Measurements from ENCODE around the gene IL1R2. TPM values are rescaled to one million over a fixed set of nuclear protein-coding genes. Genes with fewer than 3 reads are reported as not detected.

Gene IL1R2
- total and polyA plus RNA-seq, 9 of the 15 experiments (the other 6 are each of a cell fraction or from before 2014, with no cell fraction given): 0.13 TPM; not detected in 8

DNA sequence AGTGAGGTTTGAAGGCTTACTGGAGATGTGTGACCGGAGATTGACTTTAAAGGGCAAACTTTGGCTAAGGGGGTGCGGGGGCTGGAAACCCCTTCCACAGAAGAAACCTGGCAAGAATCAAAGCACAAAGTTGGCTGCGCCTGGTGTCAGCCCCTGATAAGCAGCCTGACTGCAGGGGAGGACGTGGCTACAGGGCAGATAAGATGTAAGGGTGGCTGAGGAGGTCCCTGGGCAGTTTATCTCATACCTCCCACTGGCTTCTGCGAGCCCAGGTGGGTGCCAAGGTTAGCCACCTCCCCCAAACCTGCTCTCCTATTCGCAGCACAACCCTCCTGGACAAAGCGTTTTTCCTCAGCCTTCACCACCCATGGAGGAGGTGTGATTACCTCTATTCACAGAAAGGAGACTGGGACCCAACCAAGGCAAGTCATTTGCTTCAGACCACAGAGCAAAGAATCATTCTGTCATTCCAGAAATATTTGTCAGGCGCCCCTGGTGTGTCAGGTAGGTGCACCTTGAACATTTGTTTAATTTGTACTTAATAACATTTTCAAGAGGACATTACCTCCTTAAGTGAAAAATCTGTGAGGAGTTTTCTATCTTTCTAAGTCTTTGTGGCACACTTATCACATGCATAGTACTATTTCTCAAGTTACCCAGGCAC is 77.7 kb downstream of the IL1R2 start (continued):
- TF ChIP-seq TCFL5 (CRISPR knock-in tag; conservative IDR thresholded peaks at IDR 0.05) (no peak; the same call in 1 of the 2 replicates), NUFIP1 (IDR thresholded peaks at IDR 0.05; ENCODE audit: partially characterized antibody) (peak; percentile 82), ILF3 (IDR thresholded peaks at IDR 0.05; ENCODE audit: borderline replicate concordance) (peak; percentile 84; the same call in 1 of the 2 replicates), NEUROD1 (IDR thresholded peaks at IDR 0.05; ENCODE audit: borderline replicate concordance, low read depth, low read length, partially characterized antibody) (peak; percentile 95), ZBTB1 (CRISPR knock-in tag; IDR thresholded peaks at IDR 0.05; ENCODE audit: borderline replicate concordance, low read depth) (peak; percentile 34; the same call in 1 of the 2 replicates)
- TF ChIP-seq, protein P1, sequence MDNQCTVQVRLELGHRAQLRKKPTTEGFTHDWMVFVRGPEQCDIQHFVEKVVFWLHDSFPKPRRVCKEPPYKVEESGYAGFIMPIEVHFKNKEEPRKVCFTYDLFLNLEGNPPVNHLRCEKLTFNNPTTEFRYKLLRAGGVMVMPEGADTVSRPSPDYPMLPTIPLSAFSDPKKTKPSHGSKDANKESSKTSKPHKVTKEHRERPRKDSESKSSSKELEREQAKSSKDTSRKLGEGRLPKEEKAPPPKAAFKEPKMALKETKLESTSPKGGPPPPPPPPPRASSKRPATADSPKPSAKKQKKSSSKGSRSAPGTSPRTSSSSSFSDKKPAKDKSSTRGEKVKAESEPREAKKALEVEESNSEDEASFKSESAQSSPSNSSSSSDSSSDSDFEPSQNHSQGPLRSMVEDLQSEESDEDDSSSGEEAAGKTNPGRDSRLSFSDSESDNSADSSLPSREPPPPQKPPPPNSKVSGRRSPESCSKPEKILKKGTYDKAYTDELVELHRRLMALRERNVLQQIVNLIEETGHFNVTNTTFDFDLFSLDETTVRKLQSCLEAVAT (IDR thresholded peaks at IDR 0.05): peak in 1 of 2 experiments; percentile 64; a peak in 1 of 4 replicates
- TF ChIP-seq, protein P2, sequence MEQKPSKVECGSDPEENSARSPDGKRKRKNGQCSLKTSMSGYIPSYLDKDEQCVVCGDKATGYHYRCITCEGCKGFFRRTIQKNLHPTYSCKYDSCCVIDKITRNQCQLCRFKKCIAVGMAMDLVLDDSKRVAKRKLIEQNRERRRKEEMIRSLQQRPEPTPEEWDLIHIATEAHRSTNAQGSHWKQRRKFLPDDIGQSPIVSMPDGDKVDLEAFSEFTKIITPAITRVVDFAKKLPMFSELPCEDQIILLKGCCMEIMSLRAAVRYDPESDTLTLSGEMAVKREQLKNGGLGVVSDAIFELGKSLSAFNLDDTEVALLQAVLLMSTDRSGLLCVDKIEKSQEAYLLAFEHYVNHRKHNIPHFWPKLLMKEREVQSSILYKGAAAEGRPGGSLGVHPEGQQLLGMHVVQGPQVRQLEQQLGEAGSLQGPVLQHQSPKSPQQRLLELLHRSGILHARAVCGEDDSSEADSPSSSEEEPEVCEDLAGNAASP (IDR thresholded peaks at IDR 0.05): no peak
- TF ChIP-seq, protein P3, sequence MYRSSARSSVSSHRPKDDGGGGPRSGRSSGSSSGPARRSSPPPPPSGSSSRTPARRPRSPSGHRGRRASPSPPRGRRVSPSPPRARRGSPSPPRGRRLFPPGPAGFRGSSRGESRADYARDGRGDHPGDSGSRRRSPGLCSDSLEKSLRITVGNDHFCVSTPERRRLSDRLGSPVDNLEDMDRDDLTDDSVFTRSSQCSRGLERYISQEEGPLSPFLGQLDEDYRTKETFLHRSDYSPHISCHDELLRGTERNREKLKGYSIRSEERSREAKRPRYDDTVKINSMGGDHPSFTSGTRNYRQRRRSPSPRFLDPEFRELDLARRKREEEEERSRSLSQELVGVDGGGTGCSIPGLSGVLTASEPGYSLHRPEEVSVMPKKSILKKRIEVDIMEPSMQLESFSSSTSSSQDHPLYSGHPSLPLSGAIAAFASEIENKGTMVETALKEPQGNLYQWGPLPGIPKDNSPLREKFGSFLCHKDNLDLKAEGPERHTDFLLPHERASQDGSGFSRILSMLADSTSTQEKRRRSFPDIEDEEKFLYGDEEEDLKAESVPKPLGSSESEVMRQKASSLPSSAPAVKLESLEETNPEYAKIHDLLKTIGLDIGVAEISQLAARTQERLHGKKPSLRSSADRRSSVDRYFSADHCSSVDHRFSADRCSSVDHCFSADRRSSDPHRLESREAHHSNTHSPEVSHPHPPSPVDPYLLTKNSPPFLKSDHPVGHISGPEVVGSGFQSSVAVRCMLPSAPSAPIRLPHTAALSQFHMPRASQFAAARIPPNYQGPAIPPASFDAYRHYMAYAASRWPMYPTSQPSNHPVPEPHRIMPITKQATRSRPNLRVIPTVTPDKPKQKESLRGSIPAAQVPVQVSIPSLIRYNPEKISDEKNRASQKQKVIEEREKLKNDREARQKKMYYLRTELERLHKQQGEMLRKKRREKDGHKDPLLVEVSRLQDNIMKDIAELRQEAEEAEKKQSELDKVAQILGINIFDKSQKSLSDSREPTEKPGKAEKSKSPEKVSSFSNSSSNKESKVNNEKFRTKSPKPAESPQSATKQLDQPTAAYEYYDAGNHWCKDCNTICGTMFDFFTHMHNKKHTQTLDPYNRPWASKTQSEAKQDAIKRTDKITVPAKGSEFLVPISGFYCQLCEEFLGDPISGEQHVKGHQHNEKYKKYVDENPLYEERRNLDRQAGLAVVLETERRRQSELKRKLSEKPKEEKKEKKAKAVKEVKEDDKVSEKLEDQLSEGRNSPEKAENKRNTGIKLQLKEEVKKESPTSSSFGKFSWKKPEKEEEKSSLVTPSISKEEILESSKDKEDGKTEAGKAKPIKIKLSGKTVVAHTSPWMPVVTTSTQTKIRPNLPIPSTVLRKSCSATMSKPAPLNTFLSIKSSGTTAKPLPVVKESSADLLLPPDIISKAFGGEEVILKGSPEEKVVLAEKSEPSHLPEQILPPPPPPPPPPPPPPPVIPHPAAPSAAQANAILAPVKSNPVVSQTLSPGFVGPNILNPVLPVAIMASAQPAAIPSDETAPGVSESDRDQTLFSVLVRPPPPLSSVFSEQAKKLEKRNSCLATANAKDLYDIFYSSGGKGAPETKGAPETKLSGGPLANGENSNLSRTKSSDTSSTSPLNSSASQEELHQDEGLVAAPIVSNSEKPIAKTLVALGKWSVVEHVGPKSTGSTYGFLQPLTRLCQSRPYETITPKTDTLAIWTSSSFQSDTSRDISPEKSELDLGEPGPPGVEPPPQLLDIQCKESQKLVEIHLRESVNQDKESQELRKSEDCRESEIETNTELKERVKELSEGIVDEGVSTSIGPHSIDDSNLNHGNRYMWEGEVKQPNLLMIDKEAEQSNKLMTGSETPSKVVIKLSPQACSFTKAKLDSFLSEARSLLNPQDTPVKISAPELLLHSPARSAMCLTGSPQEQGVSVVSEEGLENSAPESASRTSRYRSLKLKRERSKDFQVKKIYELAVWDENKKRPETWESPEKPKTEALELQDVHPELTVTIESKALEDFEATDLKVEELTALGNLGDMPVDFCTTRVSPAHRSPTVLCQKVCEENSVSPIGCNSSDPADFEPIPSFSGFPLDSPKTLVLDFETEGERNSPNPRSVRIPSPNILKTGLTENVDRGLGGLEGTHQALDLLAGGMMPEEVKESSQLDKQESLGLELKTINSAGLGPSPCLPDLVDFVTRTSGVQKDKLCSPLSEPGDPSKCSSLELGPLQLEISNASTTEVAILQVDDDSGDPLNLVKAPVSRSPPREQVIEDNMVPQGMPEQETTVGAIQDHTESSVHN (IDR thresholded peaks at IDR 0.05; ENCODE audit: borderline replicate concordance in 1 of 2, low read depth in 1 of 2): no peak
- TF ChIP-seq, protein P4, sequence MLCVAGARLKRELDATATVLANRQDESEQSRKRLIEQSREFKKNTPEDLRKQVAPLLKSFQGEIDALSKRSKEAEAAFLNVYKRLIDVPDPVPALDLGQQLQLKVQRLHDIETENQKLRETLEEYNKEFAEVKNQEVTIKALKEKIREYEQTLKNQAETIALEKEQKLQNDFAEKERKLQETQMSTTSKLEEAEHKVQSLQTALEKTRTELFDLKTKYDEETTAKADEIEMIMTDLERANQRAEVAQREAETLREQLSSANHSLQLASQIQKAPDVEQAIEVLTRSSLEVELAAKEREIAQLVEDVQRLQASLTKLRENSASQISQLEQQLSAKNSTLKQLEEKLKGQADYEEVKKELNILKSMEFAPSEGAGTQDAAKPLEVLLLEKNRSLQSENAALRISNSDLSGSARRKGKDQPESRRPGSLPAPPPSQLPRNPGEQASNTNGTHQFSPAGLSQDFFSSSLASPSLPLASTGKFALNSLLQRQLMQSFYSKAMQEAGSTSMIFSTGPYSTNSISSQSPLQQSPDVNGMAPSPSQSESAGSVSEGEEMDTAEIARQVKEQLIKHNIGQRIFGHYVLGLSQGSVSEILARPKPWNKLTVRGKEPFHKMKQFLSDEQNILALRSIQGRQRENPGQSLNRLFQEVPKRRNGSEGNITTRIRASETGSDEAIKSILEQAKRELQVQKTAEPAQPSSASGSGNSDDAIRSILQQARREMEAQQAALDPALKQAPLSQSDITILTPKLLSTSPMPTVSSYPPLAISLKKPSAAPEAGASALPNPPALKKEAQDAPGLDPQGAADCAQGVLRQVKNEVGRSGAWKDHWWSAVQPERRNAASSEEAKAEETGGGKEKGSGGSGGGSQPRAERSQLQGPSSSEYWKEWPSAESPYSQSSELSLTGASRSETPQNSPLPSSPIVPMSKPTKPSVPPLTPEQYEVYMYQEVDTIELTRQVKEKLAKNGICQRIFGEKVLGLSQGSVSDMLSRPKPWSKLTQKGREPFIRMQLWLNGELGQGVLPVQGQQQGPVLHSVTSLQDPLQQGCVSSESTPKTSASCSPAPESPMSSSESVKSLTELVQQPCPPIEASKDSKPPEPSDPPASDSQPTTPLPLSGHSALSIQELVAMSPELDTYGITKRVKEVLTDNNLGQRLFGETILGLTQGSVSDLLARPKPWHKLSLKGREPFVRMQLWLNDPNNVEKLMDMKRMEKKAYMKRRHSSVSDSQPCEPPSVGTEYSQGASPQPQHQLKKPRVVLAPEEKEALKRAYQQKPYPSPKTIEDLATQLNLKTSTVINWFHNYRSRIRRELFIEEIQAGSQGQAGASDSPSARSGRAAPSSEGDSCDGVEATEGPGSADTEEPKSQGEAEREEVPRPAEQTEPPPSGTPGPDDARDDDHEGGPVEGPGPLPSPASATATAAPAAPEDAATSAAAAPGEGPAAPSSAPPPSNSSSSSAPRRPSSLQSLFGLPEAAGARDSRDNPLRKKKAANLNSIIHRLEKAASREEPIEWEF (CRISPR knock-in tag; IDR thresholded peaks at IDR 0.05): peak; percentile 97

Measured in K562 (cell line).